ENCODE data around the gene ADGRE2.

ADGRE2 gene

GRCh38 chr19:14770944-14771839 is 7.2 kb downstream of the ADGRE2 start:
- H3K79me2 ChIP-seq, result no peaks in the 10 kb centered on the region
- no peak overlapping the region for H3K9ac ChIP-seq
- H3K27me3 ChIP-seq (ENCODE audit: control insufficient read depth, insufficient read depth, low read length), result no peaks in the 10 kb centered on the region
- no peaks in the 10 kb centered on the region for H3K4me1 ChIP-seq
- H3K4me2 ChIP-seq (ENCODE audit: low read length), result no peak overlapping the region
- H3K4me3 ChIP-seq (ENCODE audit: low read depth, low read length), result no peak overlapping the region
- no peak overlapping the region for H2AFZ ChIP-seq
- H3K27ac ChIP-seq, result no peak overlapping the region
- no peaks in the 10 kb centered on the region for H3K36me3 ChIP-seq (ENCODE audit: control insufficient read depth, insufficient read depth, low read length)
- no peaks in the 10 kb centered on the region for H3K9me3 ChIP-seq (ENCODE audit: control insufficient read depth, low read length)
- no peak for TF ChIP-seq CTCF (IDR thresholded peaks at IDR 0.05)

GRCh38 chr19:14770136-14770535 is 8.2 kb downstream of the ADGRE2 start:
- Histone ChIP-seq H3K4me2 (ENCODE audit: low read length) (no peak overlapping the region), H2AFZ (no peak overlapping the region), H3K4me1 (no peaks in the 10 kb centered on the region), H3K27me3 (ENCODE audit: control insufficient read depth, insufficient read depth, low read length) (no peaks in the 10 kb centered on the region), H3K9me3 (ENCODE audit: control insufficient read depth, low read length) (no peaks in the 10 kb centered on the region), H3K36me3 (ENCODE audit: control insufficient read depth, insufficient read depth, low read length) (no peaks in the 10 kb centered on the region), H3K9ac (no peak overlapping the region), H3K27ac (no peak overlapping the region), H3K4me3 (ENCODE audit: low read depth, low read length) (no peak overlapping the region), H3K79me2 (no peaks in the 10 kb centered on the region)
- no peak for TF ChIP-seq CTCF (IDR thresholded peaks at IDR 0.05)

GRCh38 chr19:14769201-14769600 is 9.2 kb downstream of the ADGRE2 start:
- Histone ChIP-seq H3K4me1 (no peaks in the 10 kb centered on the region), H3K9ac (no peak overlapping the region), H3K79me2 (no peaks in the 10 kb centered on the region), H3K27me3 (ENCODE audit: control insufficient read depth, insufficient read depth, low read length) (no peaks in the 10 kb centered on the region), H3K4me3 (ENCODE audit: low read depth, low read length) (no peak overlapping the region), H3K36me3 (ENCODE audit: control insufficient read depth, insufficient read depth, low read length) (no peaks in the 10 kb centered on the region), H3K9me3 (ENCODE audit: control insufficient read depth, low read length) (no peaks in the 10 kb centered on the region), H3K27ac (no peak overlapping the region), H2AFZ (no peak overlapping the region), H3K4me2 (ENCODE audit: low read length) (no peak overlapping the region)
- TF ChIP-seq CTCF (IDR thresholded peaks at IDR 0.05), result no peak

- H3K9me3 ChIP-seq (ENCODE audit: control insufficient read depth, low read length), result no peaks in the 10 kb centered on the region
- no peak overlapping the region for H3K4me2 ChIP-seq (ENCODE audit: low read length)
- no peak overlapping the region for H2AFZ ChIP-seq
- H3K36me3 ChIP-seq (ENCODE audit: control insufficient read depth, insufficient read depth, low read length), result no peaks in the 10 kb centered on the region
- H3K79me2 ChIP-seq, result no peaks in the 10 kb centered on the region
- H3K9ac ChIP-seq, result no peak overlapping the region
- no peak for TF ChIP-seq CTCF (IDR thresholded peaks at IDR 0.05)
- no peaks in the 10 kb centered on the region for H3K4me1 ChIP-seq
- H3K27me3 ChIP-seq (ENCODE audit: control insufficient read depth, insufficient read depth, low read length), result no peaks in the 10 kb centered on the region
- H3K27ac ChIP-seq, result no peak overlapping the region
- H3K4me3 ChIP-seq (ENCODE audit: low read depth, low read length), result no peak overlapping the region
Measured at GRCh38 chr19:14768001-14768400, 10.4 kb downstream of the ADGRE2 start.
